GM21447 (cell line): Measurements from ENCODE around the gene RAC3.

Experiments
- ATAC-seq: cut with Tn5 transposase; IDR thresholded peaks from one replicate; pipeline ENCODE4 v1.9.1; 2021; ENCODE audit not compliant: unreplicated experiment

The RAC3 gene

GRCh38 chr17:82031303-82031884 is at the start of gene RAC3:
Gene RAC3 (plus strand): TSS chr17:82031678. CDS start chr17:82031762, 84 bp downstream.
- ATAC-seq: no peak

GRCh38 chr17:81983011-81983638 is 48.4 kb upstream of the RAC3 start:
- no peak for ATAC-seq

DNA sequence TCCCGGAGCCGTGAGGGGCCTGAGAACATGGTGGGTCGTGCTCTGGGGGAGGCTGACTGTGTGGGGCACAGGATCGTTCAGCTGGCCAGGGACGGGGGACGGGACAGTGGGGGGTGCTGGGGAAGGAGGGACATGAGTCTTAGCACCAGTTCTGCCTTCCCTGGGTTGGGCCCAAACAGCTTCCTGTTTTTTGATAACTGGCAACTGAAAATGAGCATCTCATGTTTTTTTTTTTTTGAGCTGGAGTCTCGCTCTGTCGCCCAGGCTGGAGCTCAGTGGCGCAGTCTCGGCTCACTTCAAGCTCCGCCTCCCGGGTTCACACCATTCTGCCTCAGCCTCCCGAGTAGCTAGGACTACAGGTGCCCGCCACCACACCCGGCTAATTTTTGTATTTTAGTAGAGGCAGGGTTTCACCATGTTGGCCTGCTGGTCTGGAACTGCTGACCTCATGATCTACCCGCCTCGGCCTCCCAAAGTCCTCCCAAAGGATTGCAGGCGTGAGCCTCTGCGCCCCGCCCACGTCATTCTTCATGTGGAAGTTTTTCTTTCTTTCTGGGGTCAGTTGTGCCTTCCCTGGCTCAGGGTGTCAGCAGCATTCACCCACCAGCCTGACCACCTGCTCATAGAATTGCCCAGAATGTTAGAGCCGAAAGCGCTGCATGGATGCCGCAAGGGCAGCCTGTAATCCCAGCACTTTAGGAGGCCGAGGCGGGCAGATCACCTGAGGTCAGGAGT is 47.7 kb upstream of the RAC3 start:
- ATAC-seq: no peak

- ATAC-seq: no peak
Measured at GRCh38 chr17:81984773-81985410, 46.6 kb upstream of the RAC3 start.

- ATAC-seq: no peak
Measured at GRCh38 chr17:81986606-81987005, 44.9 kb upstream of the RAC3 start.

- ATAC-seq: no peak
Measured at GRCh38 chr17:81987161-81987770, 44.2 kb upstream of the RAC3 start.

DNA sequence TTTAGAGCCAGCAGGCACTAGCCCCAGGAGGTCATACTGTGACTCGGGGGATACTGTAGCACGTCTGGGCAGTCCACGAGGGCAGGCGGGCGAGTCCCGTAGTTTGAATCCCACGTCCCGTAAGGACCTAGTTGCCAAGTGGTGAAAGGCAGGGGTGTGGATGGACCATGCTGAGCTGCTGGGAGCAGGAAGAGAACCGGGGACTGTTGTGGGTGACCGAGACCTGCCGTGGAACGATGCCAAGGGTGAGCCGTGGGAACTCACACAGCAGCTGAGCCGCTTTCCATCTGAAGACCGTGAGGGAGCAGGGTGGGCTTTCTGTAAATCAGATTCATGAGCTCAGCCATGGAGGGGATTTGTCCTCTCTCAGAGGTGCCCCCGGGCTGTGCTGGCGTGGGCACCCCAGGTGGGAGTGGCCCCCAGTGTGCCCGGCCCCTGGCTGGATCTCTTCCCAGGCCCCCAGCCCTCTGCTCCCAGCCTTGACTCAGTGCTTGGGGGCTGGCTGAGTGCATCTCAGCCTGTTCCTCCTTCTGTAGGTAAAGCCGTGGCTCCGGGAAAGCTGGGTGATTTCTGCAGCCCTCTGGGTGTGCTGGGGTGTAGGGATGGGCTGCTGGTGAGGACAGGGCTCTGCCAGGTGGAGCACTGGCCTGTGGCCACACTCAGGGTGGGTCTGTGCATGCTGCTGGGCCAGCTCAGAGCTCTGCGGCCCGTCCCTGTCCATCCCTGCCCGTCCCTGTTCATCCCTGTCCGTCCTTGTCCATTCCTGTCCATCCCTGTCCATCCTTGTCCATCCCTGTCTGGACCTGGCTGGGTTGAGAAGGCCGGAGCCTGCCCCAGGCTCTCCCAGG is 40.4 kb upstream of the RAC3 start:
- no peak for ATAC-seq

DNA sequence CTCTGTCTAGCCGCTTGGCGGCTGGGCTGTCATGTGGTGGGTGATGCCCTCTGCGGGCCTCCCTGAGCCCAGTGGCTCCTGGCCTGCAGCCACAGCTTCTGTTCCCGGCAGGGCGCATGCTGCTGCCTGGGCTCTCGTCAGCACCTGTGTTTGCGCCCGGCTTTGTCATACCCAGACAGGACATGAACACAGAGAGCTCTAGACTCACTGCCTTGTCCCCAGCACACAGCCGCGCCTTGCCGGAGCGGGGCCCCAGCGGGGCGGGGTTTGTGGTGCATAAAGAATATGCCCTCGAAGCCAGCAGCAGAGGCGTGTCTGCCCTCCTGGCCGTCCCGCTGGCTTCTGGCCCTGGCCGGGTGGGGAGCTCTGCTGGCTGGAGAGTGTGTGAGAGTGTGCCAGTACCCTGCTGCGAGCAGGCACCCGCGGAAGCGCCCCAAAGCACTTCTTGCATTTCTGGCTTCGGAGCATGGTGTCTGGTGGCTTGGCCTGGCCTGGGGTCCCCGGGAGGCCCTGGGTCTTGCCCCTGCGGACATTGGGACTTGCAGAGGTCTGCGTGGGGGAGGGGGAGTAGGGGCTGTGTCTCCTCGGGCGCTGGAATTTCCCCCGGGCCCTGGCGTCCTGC is 39.7 kb upstream of the RAC3 start:
- no peak for ATAC-seq

DNA sequence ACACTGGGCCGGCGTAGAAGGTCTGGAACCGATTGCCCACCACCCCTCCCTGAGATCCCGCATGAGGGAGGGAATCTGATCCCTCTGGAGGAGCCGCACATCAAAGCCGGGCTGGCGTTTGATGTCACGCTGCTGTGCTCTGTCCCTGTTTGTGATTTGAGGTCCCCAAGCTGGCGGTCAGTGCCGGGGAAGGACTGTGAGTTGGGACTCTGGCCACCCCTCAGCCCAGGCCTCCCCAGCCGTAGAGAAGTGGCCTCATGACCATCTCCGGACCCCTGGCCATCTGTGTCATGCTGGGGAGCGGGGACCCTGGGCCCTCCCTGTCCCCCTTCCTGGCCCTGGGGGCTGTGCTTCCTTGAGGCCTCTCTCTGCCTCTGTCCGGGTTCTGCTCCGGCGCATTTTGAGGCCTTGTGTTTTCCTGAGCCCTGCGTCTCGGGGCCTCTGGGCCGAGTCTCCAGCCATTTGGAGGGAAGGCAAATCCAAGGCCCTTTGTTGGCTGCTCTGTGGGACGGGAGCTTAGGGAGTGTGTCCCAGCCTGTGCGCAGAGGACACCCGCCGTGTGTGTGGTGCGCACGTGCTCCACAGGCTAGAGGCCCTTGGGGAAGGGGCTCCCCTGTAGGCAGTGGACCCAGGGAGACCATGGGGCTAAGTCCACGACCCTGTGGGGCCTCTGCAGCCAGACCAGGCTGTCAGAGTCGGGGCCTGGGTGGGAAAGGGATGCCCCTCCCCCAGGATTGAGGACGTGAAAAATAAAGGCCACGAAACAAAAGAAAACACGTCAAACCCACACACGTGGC is 39.0 kb upstream of the RAC3 start:
- no peak for ATAC-seq

DNA sequence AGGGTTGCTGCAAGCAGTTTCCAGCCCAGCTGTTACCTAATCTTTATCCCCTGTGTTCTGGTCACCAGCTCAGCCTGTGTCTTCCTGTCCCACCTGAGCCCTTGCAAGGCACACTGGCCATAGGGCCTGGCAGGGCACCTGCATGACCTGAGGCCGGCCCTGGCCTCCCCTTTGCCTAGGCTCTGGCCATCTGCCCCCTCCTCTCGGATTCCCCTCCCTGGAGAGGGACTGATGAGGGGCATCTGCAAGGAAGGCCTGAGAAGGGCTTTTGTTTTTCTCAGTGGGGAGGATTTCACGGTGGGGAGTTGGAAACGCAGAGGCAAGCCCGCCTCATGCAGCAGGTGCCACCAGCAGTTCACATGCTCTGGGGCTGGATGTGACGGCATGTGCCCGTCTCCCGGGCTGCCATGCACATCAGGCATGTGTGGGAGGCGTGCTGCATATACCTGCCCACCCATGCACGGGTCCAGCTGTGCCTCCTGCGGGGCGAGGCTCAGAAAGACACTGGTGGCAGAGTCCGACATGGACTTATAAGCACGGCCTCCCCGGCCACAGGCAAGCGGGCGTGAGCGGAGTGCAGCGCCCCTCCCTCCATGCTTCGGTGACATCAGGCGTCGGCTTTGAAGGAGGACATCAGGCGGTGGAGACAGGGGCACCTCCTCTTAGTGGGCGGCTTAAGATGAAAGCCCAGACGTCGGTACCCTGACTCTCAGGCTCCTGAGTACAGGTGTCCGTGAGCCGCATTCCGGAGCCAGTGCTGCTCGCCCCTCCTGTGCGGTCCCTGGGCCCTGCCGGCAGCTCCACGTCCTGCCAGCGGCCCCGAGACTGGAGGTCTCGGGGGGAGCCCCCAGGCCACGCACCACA is 37.5 kb upstream of the RAC3 start:
- ATAC-seq: no peak

DNA sequence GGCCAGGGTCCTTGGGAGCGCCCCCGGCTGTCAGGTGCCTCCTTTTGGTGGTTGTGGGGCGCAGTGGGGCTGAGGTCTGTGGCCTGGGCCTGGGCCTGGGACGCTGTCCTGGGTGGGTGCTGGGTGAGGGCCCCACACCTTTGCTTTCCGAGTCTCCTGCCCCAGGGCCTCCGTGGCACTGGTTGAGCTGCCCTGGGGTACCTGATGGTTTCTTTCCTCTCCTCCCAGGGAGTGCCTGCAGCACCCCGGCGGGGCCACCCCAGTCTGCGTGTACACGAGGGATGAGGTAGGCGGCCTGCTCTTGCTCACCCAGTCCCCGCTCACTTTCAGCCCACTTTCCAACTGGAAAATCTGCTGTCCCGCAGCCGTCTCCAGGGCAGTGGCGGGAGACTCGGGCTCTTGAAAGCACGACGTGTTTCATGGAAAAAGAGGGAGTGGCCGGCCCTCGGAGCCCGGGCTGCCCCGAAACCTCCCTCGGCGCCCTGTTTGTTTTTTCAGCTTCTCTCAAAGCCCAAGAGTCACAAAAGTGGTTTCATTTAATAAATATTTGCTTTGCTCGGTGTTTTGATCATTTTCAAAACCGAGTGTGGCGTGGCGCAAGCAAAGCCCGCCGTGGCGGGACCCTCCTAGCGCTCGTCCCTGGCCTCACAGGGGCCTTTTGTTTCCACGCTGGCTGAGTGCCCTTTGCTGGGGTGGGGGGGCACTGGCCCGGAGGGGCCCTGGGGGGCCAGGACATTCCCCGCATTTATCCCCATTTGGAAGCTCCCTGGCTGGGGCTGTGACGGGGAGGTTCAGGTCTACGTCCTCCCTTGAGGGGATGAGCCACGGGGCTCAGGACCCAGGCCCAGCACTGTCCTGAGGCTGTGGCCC is 36.6 kb upstream of the RAC3 start:
- ATAC-seq: no peak

DNA sequence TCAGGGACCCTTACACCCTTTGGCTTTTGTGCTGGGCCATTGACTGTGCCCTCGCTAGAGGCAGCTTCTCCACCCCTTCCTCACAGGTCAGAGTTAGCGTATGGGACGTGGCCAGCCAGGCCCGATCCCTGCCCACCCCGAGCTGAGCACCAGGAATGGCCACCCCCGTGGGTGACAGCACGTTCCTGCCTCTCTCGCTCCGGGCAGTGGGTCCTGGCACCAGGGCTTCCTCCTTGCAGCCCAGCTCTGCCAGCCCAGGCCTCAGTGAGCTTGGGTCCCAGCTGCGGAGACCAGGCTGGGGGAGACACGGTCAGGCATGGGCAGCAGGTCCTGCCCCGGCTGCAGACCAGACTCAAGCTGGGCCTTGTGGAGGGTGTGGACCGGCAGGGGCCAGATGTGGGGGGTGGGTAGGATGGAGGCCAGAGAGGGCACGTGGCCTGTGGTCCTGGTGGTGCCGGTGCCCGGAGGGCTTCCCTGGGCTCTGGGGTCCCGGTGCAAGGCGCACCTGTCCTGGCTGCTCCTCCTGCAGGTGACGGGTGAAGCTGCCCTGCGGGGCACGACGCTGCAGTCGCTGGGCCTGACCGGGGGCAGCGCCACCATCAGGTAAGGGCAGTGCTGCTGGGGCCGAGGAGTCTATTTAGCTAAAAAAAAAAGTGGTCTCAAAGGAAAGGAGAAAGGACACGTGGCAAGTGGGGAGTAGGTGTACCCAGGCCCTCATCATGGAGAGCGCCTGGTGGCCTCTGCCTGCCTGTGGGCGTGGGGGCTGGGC is 35.8 kb upstream of the RAC3 start:
- ATAC-seq: no peak

GRCh38 chr17:81996232-81996756 is 35.2 kb upstream of the RAC3 start:
- ATAC-seq: no peak

- ATAC-seq: no peak
Measured at GRCh38 chr17:81996757-81997441, 34.6 kb upstream of the RAC3 start.

- no peak for ATAC-seq
Measured at GRCh38 chr17:81998212-81998611, 33.3 kb upstream of the RAC3 start.
